ENCODE data around the gene ELOVL6.

GRCh38 chr4:110068248-110068647 lies 130.2 kb downstream of the ELOVL6 start:
- TF ChIP-seq, protein P1, sequence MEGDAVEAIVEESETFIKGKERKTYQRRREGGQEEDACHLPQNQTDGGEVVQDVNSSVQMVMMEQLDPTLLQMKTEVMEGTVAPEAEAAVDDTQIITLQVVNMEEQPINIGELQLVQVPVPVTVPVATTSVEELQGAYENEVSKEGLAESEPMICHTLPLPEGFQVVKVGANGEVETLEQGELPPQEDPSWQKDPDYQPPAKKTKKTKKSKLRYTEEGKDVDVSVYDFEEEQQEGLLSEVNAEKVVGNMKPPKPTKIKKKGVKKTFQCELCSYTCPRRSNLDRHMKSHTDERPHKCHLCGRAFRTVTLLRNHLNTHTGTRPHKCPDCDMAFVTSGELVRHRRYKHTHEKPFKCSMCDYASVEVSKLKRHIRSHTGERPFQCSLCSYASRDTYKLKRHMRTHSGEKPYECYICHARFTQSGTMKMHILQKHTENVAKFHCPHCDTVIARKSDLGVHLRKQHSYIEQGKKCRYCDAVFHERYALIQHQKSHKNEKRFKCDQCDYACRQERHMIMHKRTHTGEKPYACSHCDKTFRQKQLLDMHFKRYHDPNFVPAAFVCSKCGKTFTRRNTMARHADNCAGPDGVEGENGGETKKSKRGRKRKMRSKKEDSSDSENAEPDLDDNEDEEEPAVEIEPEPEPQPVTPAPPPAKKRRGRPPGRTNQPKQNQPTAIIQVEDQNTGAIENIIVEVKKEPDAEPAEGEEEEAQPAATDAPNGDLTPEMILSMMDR (conservative IDR thresholded peaks at IDR 0.05) = no peak
- TF ChIP-seq EZH2 (IDR thresholded peaks at IDR 0.05; ENCODE audit: low read depth) = no peak
